HepG2 (cell line): ENCODE measurements around the gene KIAA0232. TPM values are rescaled to one million over a fixed set of nuclear protein-coding genes. Genes with fewer than 3 reads are reported as not detected.
A peak's percentile ranks its signal among the peaks of the same experiment; 100 is the strongest.

ENCODE experiments used
- HCFC1 ChIP-seq: fragments of 150-350 bp; IDR thresholded peaks from 2 replicates; pipeline ENCODE4 v1.6.1; 2014; ENCODE audit warnings: low read depth, low read length
- HHEX ChIP-seq: IDR thresholded peaks from 2 replicates; pipeline ENCODE4 v1.6.1; 2016; ENCODE audit warnings: control low read depth
- MIER2 ChIP-seq: IDR thresholded peaks from 2 replicates; pipeline ENCODE4 v1.6.1; 2016; ENCODE audit warnings: missing biosample characterization, missing genetic modification reagents
- NFKB2 ChIP-seq: sonication (generic); formaldehyde crosslinking; IDR thresholded peaks from 2 replicates; pipeline ENCODE4 v1.4.0; 2020; ENCODE audit warnings: missing genetic modification reagents, borderline replicate concordance
- NPAS2 ChIP-seq: sonication (generic); formaldehyde crosslinking; IDR thresholded peaks from 2 replicates; pipeline ENCODE4 v1.8.0; 2022; ENCODE audit warnings: mild to moderate bottlenecking, missing genetic modification reagents, borderline replicate concordance
- PHB2 ChIP-seq: fragments of 450-650 bp; IDR thresholded peaks from 2 replicates; pipeline ENCODE4 v1.6.1; 2018; ENCODE audit not compliant: partially characterized antibody
- SSRP1 ChIP-seq: IDR thresholded peaks from 2 replicates; pipeline ENCODE4 v1.6.1; 2016; ENCODE audit warnings: control low read depth
- TBX3 ChIP-seq: fragments of 450-650 bp; IDR thresholded peaks from 2 replicates; pipeline ENCODE4 v1.6.1; 2017; ENCODE audit warnings: antibody characterized with exemption, mild to moderate bottlenecking, inconsistent platforms, borderline replicate concordance
- ZNF225 ChIP-seq: sonication (generic); formaldehyde crosslinking; IDR thresholded peaks from 2 replicates; pipeline ENCODE4 v1.4.0; 2020; ENCODE audit warnings: mild to moderate bottlenecking, missing genetic modification reagents
- ZNF44 ChIP-seq: sonication (generic); formaldehyde crosslinking; IDR thresholded peaks from 2 replicates; pipeline ENCODE4 v1.5.1; 2020; ENCODE audit warnings: mild to moderate bottlenecking, missing genetic modification reagents
- polyA plus RNA-seq, 8 experiments: library from polyadenylated mRNA; depleted of rRNA in 3 of 8; stranded (reverse) in 7 of 8; unstranded in 1 of 8; fragments of >200 nt; fragmentation: Illumina TruSeq in 4 of 8; extraction: Trizol in 4 of 8; gene quantifications; 2 replicates each; pipeline versions ENCODE4 v1.2.1 to v1.2.3, GENCODE V29; 2011 to 2016; ENCODE audit warnings: low read depth in 4 of 8, missing spikeins in 1 of 8, mixed read lengths in 1 of 8; ENCODE audit not compliant: insufficient read depth in 1 of 8
- total RNA-seq, 5 experiments: library from RNA; depleted of rRNA; stranded (reverse); fragments of >200 nt; fragmentation: Illumina TruSeq; extraction: Trizol; gene quantifications; 2 replicates each; pipeline ENCODE4 v1.2.3, GENCODE V29; 2016; ENCODE audit warnings: low read depth in 1 of 5
- TF ChIP-seq, protein P1 (sequence below), 2 experiments: sonication (generic) in 1 of 2; formaldehyde crosslinking in 1 of 2; IDR thresholded peaks; 2 replicates each; pipeline versions ENCODE4 v1.6.1 to v1.9.0; 2014 to 2022; ENCODE audit warnings: antibody characterized with exemption in 1 of 2, borderline replicate concordance in 1 of 2, inconsistent platforms in 1 of 2, low read depth in 1 of 2, missing genetic modification reagents in 1 of 2
- TF ChIP-seq, protein P2 (sequence below): sonication (generic); formaldehyde crosslinking; IDR thresholded peaks from 2 replicates; pipeline ENCODE4 v1.4.0; 2020; ENCODE audit warnings: missing genetic modification reagents, mild to moderate bottlenecking, borderline replicate concordance
- TF ChIP-seq, protein P3 (sequence below): sonication (generic); formaldehyde crosslinking; conservative IDR thresholded peaks from 2 replicates; pipeline ENCODE4 v1.4.0; 2020; ENCODE audit warnings: mild to moderate bottlenecking, missing genetic modification reagents, moderate library complexity
- TF ChIP-seq, protein P4 (sequence below): fragments of 450-650 bp; IDR thresholded peaks from 2 replicates; pipeline ENCODE4 v1.6.1; 2017

Gene KIAA0232
- total and polyA plus RNA-seq, 2 of the 13 experiments (the other 11 are each of a cell fraction or from before 2014, with no cell fraction given), result 7.8 to 17.1 TPM

DNA sequence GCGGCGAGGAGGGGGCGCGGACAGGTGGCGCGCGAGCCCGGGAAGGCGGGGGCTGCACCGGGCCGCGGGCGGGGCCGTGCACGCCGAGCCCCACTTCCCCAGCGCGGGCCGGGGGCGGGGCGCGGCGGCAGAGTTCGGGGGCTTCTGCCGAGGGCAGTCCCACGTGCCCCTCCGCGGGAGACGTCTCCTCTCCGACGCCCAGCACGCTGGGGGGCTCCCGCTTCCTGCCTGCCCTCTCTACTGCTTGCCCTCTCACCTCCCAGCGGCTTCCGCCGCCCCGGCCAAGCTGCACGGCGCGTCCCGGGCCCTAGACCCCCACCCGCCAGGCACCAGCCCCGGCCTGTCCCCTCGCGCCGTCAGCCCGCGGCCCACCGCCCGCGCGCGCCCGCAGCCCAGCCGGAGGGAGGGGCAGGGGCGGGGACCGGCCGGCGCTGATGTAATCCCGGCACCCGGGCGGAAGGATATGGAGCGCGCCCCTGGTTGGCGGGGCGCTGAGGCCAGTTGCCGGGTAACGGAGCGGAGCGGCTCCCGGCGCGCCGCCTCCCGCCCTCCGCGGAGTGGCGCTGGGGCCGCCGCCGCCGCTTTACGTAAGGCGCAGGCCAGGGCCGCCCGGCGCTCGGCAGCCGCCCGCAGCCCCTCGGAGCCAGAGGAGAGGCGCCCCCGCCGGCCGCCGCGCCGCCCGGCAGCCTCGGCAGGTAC is at the start of gene KIAA0232 (continued):
- no peak for TF ChIP-seq HHEX (CRISPR knock-in tag)
- TF ChIP-seq, protein P1, sequence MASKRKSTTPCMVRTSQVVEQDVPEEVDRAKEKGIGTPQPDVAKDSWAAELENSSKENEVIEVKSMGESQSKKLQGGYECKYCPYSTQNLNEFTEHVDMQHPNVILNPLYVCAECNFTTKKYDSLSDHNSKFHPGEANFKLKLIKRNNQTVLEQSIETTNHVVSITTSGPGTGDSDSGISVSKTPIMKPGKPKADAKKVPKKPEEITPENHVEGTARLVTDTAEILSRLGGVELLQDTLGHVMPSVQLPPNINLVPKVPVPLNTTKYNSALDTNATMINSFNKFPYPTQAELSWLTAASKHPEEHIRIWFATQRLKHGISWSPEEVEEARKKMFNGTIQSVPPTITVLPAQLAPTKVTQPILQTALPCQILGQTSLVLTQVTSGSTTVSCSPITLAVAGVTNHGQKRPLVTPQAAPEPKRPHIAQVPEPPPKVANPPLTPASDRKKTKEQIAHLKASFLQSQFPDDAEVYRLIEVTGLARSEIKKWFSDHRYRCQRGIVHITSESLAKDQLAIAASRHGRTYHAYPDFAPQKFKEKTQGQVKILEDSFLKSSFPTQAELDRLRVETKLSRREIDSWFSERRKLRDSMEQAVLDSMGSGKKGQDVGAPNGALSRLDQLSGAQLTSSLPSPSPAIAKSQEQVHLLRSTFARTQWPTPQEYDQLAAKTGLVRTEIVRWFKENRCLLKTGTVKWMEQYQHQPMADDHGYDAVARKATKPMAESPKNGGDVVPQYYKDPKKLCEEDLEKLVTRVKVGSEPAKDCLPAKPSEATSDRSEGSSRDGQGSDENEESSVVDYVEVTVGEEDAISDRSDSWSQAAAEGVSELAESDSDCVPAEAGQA (IDR thresholded peaks at IDR 0.05; ENCODE audit: low read depth), result no peak
- TF ChIP-seq, protein P1 (CRISPR knock-in tag; IDR thresholded peaks at IDR 0.05; ENCODE audit: borderline replicate concordance), result peak; percentile 44; the same call in 1 of the 2 replicates
- TF ChIP-seq TBX3, result no peak
- TF ChIP-seq PHB2, result no peak
- TF ChIP-seq, protein P2, sequence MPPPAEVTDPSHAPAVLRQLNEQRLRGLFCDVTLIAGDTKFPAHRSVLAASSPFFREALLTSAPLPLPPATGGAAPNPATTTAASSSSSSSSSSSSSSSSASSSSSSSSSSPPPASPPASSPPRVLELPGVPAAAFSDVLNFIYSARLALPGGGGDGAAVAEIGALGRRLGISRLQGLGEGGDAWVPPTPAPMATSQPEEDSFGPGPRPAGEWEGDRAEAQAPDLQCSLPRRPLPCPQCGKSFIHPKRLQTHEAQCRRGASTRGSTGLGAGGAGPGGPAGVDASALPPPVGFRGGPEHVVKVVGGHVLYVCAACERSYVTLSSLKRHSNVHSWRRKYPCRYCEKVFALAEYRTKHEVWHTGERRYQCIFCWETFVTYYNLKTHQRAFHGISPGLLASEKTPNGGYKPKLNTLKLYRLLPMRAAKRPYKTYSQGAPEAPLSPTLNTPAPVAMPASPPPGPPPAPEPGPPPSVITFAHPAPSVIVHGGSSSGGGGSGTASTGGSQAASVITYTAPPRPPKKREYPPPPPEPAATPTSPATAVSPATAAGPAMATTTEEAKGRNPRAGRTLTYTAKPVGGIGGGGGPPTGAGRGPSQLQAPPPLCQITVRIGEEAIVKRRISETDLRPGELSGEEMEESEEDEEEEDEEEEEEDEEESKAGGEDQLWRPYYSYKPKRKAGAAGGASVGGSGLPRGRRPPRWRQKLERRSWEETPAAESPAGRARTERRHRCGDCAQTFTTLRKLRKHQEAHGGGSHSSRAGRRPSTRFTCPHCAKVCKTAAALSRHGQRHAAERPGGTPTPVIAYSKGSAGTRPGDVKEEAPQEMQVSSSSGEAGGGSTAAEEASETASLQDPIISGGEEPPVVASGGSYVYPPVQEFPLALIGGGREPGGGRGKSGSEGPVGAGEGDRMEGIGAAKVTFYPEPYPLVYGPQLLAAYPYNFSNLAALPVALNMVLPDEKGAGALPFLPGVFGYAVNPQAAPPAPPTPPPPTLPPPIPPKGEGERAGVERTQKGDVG (CRISPR knock-in tag), result no peak; the same call in 1 of the 2 replicates
- TF ChIP-seq NFKB2 (CRISPR knock-in tag), result no peak
- TF ChIP-seq SSRP1 (CRISPR knock-in tag), result no peak
- 0 out of 2 replicates have a peak, but pooled peaks have one; percentile 35 for TF ChIP-seq ZNF225 (CRISPR knock-in tag)
- TF ChIP-seq NPAS2 (CRISPR knock-in tag), result no peak
- TF ChIP-seq HCFC1, result no peak; the same call in 1 of the 2 replicates
- no peak for TF ChIP-seq MIER2 (CRISPR knock-in tag)
- TF ChIP-seq, protein P3, sequence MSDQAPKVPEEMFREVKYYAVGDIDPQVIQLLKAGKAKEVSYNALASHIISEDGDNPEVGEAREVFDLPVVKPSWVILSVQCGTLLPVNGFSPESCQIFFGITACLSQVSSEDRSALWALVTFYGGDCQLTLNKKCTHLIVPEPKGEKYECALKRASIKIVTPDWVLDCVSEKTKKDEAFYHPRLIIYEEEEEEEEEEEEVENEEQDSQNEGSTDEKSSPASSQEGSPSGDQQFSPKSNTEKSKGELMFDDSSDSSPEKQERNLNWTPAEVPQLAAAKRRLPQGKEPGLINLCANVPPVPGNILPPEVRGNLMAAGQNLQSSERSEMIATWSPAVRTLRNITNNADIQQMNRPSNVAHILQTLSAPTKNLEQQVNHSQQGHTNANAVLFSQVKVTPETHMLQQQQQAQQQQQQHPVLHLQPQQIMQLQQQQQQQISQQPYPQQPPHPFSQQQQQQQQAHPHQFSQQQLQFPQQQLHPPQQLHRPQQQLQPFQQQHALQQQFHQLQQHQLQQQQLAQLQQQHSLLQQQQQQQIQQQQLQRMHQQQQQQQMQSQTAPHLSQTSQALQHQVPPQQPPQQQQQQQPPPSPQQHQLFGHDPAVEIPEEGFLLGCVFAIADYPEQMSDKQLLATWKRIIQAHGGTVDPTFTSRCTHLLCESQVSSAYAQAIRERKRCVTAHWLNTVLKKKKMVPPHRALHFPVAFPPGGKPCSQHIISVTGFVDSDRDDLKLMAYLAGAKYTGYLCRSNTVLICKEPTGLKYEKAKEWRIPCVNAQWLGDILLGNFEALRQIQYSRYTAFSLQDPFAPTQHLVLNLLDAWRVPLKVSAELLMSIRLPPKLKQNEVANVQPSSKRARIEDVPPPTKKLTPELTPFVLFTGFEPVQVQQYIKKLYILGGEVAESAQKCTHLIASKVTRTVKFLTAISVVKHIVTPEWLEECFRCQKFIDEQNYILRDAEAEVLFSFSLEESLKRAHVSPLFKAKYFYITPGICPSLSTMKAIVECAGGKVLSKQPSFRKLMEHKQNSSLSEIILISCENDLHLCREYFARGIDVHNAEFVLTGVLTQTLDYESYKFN (CRISPR knock-in tag), result peak; percentile 54
- no peak for TF ChIP-seq ZNF44
- TF ChIP-seq, protein P4, sequence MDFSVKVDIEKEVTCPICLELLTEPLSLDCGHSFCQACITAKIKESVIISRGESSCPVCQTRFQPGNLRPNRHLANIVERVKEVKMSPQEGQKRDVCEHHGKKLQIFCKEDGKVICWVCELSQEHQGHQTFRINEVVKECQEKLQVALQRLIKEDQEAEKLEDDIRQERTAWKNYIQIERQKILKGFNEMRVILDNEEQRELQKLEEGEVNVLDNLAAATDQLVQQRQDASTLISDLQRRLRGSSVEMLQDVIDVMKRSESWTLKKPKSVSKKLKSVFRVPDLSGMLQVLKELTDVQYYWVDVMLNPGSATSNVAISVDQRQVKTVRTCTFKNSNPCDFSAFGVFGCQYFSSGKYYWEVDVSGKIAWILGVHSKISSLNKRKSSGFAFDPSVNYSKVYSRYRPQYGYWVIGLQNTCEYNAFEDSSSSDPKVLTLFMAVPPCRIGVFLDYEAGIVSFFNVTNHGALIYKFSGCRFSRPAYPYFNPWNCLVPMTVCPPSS, result no peak
